ENCODE measurements around the gene EPB42. TPM values are rescaled to one million over a fixed set of nuclear protein-coding genes. Genes with fewer than 3 reads are reported as not detected.

The EPB42 gene
- total and polyA plus RNA-seq, 2 of the 4 experiments (the other 2 are of a cell fraction), result not detected

DNA sequence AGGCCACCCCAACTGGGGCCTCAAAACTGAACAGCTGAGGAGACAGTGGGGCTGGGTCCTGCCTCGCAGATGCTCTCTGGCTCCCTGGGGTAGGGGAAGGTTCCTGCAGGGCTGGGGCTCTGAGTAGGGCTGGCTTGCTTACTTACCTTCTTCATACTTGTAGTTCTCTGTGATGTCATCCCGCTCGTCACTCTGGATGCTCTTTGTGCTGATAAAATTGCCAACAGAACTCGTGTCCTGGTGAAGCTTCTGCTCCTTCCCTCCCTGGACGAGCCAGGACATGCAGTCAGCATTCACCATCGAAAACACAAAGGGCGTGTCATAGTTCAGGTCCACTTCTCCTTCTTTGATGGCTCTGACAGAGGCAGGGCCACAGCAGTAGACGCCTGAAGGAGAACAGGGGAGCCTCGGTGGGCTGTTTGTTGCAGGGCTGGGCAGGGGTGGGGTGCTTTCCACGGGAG lies 17.9 kb upstream of the EPB42 start:
- Histone ChIP-seq H3K27ac (ENCODE audit: insufficient read depth, low read length) (no peak overlapping the region), H3K9me3 (ENCODE audit: control insufficient read depth, insufficient read depth, low read length) (no peaks in the 10 kb centered on the region), H2BK120ac (ENCODE audit: low read depth, low read length) (no peak overlapping the region), H3K4me2 (ENCODE audit: low read depth, low read length) (no peak overlapping the region), H3K18ac (ENCODE audit: low read depth, low read length) (no peak overlapping the region), H2AFZ (replicated peaks; ENCODE audit: low read length, poor library complexity) (no peak overlapping the region), H2BK5ac (ENCODE audit: low read depth, low read length, poor library complexity, severe bottlenecking) (no peak overlapping the region), H3K9me1 (ENCODE audit: insufficient read depth, low read length) (no peaks in the 10 kb centered on the region; the same call in 1 of the 2 replicates), H3K36me3 (ENCODE audit: control insufficient read depth, insufficient read depth, low read length) (no peaks in the 10 kb centered on the region), H3K4me3 (ENCODE audit: insufficient read depth, low read depth, low read length) (no peak overlapping the region), H2AK9ac (replicated peaks; ENCODE audit: low read depth, low read length, poor library complexity) (no peak overlapping the region), H3K56ac (ENCODE audit: extremely low read depth, insufficient read depth, low read length) (no peak overlapping the region), H3K9ac (ENCODE audit: low read depth, low read length) (no peak overlapping the region), H4K91ac (ENCODE audit: insufficient read depth, low read depth, low read length) (no peak overlapping the region), H2BK15ac (ENCODE audit: low read depth, low read length) (no peak overlapping the region), H4K8ac (ENCODE audit: low read depth in 2 of 2, low read length in 2 of 2) (no peak overlapping the region), H3K79me1 (ENCODE audit: low read depth in 1 of 2, low read length in 2 of 2) (no peaks in the 10 kb centered on the region), H3K14ac (replicated peaks; ENCODE audit: low read depth, low read length) (no peak overlapping the region), H3K23ac (ENCODE audit: low read depth, low read length) (no peak overlapping the region), H3K4me1 (ENCODE audit: control insufficient read depth, insufficient read depth, low read length) (no peaks in the 10 kb centered on the region), H2AK5ac (ENCODE audit: low read depth, low read length) (no peak overlapping the region), H4K20me1 (ENCODE audit: insufficient read depth, low read length) (no peaks in the 10 kb centered on the region), H2BK20ac (ENCODE audit: low read depth, low read length) (no peak overlapping the region), H3K27me3 (ENCODE audit: control insufficient read depth, insufficient read depth, low read length) (peaks cover 73% of the 10 kb centered on the region), H4K5ac (ENCODE audit: low read depth, low read length) (no peak overlapping the region), H3K4ac (ENCODE audit: low read depth, low read length) (no peak overlapping the region)
- ATAC-seq (ENCODE audit: low read depth) (no peak), DNase-seq (no peak)
- ChIA-PET CTCF (no interaction called here), POLR2A (ENCODE audit: unreplicated experiment) (no interaction called here)
- TF ChIP-seq RAD21 (IDR thresholded peaks at IDR 0.05; ENCODE audit: low read length), result no peak
- TF ChIP-seq FOS (IDR thresholded peaks at IDR 0.05; ENCODE audit: low read depth, low read length), result no peak
- no peak for TF ChIP-seq SMC3 (IDR thresholded peaks at IDR 0.05; ENCODE audit: low read depth, low read length)
- TF ChIP-seq, protein P1, sequence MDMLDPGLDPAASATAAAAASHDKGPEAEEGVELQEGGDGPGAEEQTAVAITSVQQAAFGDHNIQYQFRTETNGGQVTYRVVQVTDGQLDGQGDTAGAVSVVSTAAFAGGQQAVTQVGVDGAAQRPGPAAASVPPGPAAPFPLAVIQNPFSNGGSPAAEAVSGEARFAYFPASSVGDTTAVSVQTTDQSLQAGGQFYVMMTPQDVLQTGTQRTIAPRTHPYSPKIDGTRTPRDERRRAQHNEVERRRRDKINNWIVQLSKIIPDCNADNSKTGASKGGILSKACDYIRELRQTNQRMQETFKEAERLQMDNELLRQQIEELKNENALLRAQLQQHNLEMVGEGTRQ (IDR thresholded peaks at IDR 0.05; ENCODE audit: low read depth, low read length), result no peak
- TF ChIP-seq MAZ (IDR thresholded peaks at IDR 0.05; ENCODE audit: borderline replicate concordance, low read depth, low read length), result no peak
- TF ChIP-seq, protein P2, sequence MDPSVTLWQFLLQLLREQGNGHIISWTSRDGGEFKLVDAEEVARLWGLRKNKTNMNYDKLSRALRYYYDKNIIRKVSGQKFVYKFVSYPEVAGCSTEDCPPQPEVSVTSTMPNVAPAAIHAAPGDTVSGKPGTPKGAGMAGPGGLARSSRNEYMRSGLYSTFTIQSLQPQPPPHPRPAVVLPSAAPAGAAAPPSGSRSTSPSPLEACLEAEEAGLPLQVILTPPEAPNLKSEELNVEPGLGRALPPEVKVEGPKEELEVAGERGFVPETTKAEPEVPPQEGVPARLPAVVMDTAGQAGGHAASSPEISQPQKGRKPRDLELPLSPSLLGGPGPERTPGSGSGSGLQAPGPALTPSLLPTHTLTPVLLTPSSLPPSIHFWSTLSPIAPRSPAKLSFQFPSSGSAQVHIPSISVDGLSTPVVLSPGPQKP (IDR thresholded peaks at IDR 0.05; ENCODE audit: borderline replicate concordance, low read depth, low read length), result no peak
- no peak for TF ChIP-seq RFX5 (IDR thresholded peaks at IDR 0.05; ENCODE audit: low read depth, low read length)
- no peak for TF ChIP-seq NFE2L2 (IDR thresholded peaks at IDR 0.05; ENCODE audit: low read depth, low read length)
- TF ChIP-seq, protein P3, sequence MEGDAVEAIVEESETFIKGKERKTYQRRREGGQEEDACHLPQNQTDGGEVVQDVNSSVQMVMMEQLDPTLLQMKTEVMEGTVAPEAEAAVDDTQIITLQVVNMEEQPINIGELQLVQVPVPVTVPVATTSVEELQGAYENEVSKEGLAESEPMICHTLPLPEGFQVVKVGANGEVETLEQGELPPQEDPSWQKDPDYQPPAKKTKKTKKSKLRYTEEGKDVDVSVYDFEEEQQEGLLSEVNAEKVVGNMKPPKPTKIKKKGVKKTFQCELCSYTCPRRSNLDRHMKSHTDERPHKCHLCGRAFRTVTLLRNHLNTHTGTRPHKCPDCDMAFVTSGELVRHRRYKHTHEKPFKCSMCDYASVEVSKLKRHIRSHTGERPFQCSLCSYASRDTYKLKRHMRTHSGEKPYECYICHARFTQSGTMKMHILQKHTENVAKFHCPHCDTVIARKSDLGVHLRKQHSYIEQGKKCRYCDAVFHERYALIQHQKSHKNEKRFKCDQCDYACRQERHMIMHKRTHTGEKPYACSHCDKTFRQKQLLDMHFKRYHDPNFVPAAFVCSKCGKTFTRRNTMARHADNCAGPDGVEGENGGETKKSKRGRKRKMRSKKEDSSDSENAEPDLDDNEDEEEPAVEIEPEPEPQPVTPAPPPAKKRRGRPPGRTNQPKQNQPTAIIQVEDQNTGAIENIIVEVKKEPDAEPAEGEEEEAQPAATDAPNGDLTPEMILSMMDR (conservative IDR thresholded peaks at IDR 0.05; ENCODE audit: low read depth, low read length), result no peak
- TF ChIP-seq MXI1 (IDR thresholded peaks at IDR 0.05; ENCODE audit: borderline replicate concordance, low read depth, low read length), result no peak
- intact Hi-C loops (cut with micrococcal nuclease), result no loop called here
- 70% methylated on average over 4 of the region's 10 CpGs; no CpG with 5 or more reads in 1 of the 2 experiments for WGBS, 2 experiments (ENCODE audit: extremely low coverage in 2 of 2, insufficient read length in 1 of 2)
- dilution Hi-C loops (cut with HindIII; ENCODE audit: low sequenced_read_pairs, unreplicated experiment), result no loop called here
- in situ Hi-C loops (cut with MboI; ENCODE audit: low sequenced_read_pairs), result no loop called here
- BruUV-seq (replicated peaks), result no TSS peak

All from IMR-90 (cell line).